GM12874 (cell line): Measurements from ENCODE around the gene CLDN10.

ENCODE experiments used
- TF ChIP-seq, protein P1 (sequence below): IDR thresholded peaks from 2 replicates; pipeline ENCODE4 v1.5.1; 2011; ENCODE audit warnings: low read depth, mild to moderate bottlenecking, control low read depth, low read length, moderate library complexity; ENCODE audit not compliant: insufficient read depth

The CLDN10 gene

GRCh38 chr13:95527955-95528354 lies 24.6 kb upstream of the CLDN10 start:
- TF ChIP-seq, protein P1, sequence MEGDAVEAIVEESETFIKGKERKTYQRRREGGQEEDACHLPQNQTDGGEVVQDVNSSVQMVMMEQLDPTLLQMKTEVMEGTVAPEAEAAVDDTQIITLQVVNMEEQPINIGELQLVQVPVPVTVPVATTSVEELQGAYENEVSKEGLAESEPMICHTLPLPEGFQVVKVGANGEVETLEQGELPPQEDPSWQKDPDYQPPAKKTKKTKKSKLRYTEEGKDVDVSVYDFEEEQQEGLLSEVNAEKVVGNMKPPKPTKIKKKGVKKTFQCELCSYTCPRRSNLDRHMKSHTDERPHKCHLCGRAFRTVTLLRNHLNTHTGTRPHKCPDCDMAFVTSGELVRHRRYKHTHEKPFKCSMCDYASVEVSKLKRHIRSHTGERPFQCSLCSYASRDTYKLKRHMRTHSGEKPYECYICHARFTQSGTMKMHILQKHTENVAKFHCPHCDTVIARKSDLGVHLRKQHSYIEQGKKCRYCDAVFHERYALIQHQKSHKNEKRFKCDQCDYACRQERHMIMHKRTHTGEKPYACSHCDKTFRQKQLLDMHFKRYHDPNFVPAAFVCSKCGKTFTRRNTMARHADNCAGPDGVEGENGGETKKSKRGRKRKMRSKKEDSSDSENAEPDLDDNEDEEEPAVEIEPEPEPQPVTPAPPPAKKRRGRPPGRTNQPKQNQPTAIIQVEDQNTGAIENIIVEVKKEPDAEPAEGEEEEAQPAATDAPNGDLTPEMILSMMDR = no peak

DNA sequence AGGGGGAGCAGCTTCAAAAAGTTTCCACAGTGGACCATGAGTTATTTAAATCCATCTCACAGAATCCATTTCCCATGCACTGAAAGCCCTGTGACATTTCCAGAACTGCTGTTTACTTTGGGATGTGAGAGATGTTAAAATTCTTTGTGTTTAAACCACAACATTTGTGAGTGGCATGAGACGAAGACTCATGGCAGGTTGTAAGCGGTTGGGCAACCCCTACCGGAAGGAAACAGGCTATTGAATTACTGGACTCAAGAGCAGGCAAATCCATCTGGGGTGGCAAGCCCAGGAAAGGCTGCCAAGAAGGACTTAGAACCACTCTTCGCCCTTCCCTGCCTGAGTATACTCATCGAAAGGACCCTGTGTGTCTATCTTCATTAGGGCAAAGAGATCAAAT lies 22.3 kb upstream of the CLDN10 start:
- TF ChIP-seq, protein P1 = no peak

DNA sequence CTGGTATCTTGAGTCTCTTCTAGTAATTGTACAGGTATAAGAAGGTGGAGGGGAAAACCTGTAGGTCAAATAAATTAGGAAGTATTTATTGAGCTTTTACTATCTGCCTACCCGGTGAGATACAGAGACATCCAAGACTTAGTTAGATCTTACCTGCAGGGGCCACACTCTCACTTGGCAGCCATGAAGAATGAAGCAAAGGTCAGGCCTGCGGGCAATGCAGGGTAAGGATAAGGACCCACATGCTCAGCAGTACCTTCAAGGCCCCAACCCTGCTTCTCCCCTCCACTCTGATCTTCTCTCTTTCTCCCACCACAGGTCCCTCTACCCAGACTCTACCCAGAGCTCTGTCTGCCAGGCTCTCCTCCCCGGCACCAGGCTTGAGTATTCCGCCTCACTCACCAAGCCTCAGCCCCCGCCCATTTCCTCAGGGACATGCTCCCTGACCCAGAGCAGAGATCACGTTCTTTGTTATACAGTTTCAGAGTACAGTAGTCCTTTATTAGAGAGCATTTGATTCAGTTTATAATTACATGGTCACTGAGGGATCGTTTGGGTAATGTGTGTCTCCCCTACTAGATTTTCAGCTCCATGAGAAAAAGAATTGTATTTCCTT lies 18.9 kb upstream of the CLDN10 start:
- TF ChIP-seq, protein P1 = no peak

GRCh38 chr13:95535243-95535642 lies 17.3 kb upstream of the CLDN10 start:
- TF ChIP-seq, protein P1 = no peak

DNA sequence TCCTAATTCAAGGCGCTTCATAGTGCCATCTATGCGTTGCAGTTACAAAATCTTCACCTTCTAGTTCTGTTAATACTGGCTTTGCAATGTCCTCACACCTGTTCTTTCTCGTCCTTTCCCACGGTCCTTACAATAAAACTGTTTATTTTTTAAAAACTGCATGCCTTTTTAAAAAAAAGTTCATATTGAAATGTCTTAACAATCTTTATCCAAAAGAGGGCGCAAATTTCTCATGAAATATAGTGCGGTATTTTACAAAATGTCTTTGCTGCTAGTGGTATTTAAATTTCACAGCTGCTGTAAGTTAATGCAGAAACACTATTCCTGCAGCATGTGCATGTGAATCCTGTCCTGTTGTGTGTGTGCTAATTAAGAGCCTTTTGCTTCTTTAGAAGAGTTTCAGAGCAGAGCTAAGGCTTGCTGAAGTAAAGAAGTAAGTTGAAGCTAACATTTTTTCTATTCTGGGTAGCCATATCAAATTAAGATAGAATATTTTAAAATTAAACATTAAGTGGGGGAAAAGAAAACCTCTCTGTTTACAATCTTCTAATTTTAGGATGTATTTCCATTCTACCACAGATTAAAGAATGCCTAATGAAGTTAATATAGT lies 15.8 kb upstream of the CLDN10 start:
- TF ChIP-seq, protein P1 = 0 out of 2 replicates have a peak, but pooled peaks have one; percentile 7

DNA sequence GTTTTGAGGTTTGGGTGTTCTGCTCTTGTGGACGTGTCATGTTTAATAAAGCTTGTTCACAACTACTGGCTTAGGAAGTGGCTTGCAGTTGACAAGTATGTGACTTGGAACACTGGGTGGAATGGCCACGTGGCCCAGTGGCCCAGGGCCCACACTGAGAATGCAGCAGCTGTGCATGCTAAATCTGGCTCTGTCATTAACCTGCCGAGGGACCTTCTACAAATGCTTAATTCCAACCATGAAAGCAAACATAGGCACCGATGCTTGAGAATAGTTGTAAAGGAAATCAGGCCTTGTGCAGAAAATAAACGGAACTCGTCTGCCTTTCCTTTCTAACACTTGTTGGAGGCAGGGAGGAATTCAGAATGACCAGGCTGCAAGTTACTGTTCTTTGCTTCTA lies 11.6 kb upstream of the CLDN10 start:
- TF ChIP-seq, protein P1 = no peak

DNA sequence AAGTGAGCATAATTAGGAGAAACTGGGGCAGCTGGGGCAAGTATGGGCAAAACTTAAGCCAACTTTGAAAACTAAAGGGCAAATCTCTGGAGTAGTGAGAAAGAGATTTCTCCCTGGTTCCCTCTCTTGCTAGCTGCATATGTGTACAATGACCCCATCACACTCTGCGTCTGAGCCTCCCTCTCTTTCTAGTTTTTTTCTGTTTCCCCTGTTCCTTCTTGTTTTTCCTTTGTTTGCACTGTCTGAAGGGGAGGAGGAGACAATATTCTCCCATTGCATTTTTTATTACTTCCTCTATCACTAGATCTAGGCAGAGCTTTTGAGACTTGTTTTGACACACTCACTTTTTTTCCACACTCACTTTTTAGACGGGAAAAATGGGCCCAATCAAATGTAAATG lies 11.2 kb upstream of the CLDN10 start:
- TF ChIP-seq, protein P1 = no peak
